ENCODE data around the gene LDB3. TPM values are rescaled to one million over a fixed set of nuclear protein-coding genes. Genes with fewer than 3 reads are reported as not detected.

The LDB3 gene
- total RNA-seq, 3 donors from 2014 or later (not counting 1 experiment from before 2014, with no cell fraction given) = 0.11 to 0.12 TPM; not detected in 1

GRCh38 chr10:86711513-86712316, 43.4 kb downstream of the LDB3 start:
- peak overlapping the region; percentile 85 for H3K4me3 Mint-ChIP-seq
- intact Hi-C loops (cut with micrococcal nuclease) = loop anchor here (1.0 kb wide), 2 partner anchors 45 to 188 kb away; partner anchors contain the start of gene BMPR1A
- no peaks in the 10 kb centered on the region for H3K36me3 Mint-ChIP-seq
- DNase-seq (peak; percentile 53 to 70), ATAC-seq (peak; percentile 44 to 51 (median 51))
- H3K9me3 Mint-ChIP-seq = no peaks in the 10 kb centered on the region
- Histone ChIP-seq H3K27ac (ENCODE audit: low read length) (peak overlapping the region; percentile 83), H3K27me3 (ENCODE audit: control insufficient read depth, insufficient read depth, low read length) (no peaks in the 10 kb centered on the region), H3K36me3 (ENCODE audit: control insufficient read depth, insufficient read depth, low read length) (no peaks in the 10 kb centered on the region), H3K4me1 (ENCODE audit: control insufficient read depth, insufficient read depth, low read length) (peaks cover 18% of the 10 kb centered on the region), H3K4me3 (ENCODE audit: low read length) (peak overlapping the region; percentile 50), H3K9me3 (ENCODE audit: control insufficient read depth, insufficient read depth, low read length) (no peaks in the 10 kb centered on the region)
- H3K27ac Mint-ChIP-seq = peak overlapping the region; percentile 68 to 93
- under 1% methylated on average over 82 of the region's 82 CpGs for WGBS (ENCODE audit: insufficient coverage)
- H3K4me1 Mint-ChIP-seq = peaks cover 21 to 29% of the 10 kb centered on the region in 2 donors
- no peaks in the 10 kb centered on the region for H3K27me3 Mint-ChIP-seq (ENCODE audit: low read depth in 2 of 2)
- TF ChIP-seq, protein P1, sequence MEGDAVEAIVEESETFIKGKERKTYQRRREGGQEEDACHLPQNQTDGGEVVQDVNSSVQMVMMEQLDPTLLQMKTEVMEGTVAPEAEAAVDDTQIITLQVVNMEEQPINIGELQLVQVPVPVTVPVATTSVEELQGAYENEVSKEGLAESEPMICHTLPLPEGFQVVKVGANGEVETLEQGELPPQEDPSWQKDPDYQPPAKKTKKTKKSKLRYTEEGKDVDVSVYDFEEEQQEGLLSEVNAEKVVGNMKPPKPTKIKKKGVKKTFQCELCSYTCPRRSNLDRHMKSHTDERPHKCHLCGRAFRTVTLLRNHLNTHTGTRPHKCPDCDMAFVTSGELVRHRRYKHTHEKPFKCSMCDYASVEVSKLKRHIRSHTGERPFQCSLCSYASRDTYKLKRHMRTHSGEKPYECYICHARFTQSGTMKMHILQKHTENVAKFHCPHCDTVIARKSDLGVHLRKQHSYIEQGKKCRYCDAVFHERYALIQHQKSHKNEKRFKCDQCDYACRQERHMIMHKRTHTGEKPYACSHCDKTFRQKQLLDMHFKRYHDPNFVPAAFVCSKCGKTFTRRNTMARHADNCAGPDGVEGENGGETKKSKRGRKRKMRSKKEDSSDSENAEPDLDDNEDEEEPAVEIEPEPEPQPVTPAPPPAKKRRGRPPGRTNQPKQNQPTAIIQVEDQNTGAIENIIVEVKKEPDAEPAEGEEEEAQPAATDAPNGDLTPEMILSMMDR (IDR thresholded peaks at IDR 0.05) = no peak

- WGBS (ENCODE audit: insufficient coverage) = 67% methylated on average over 8 of the region's 9 CpGs
- H3K4me1 Mint-ChIP-seq = peaks cover 18 to 25% of the 10 kb centered on the region in 2 donors
- H3K9me3 ChIP-seq (ENCODE audit: control insufficient read depth, insufficient read depth, low read length) = no peaks in the 10 kb centered on the region
- TF ChIP-seq, protein P1 (IDR thresholded peaks at IDR 0.05) = no peak
- H3K9me3 Mint-ChIP-seq = no peaks in the 10 kb centered on the region
- no peaks in the 10 kb centered on the region for H3K36me3 Mint-ChIP-seq
- H3K4me3 Mint-ChIP-seq = peak overlapping the region; percentile 85
- peak overlapping the region; percentile 57 for H3K27ac ChIP-seq (ENCODE audit: low read length)
- peaks cover 17% of the 10 kb centered on the region for H3K4me1 ChIP-seq (ENCODE audit: control insufficient read depth, insufficient read depth, low read length)
- H3K27ac Mint-ChIP-seq = peak overlapping the region; percentile 68 to 93
- no peaks in the 10 kb centered on the region for H3K27me3 ChIP-seq (ENCODE audit: control insufficient read depth, insufficient read depth, low read length)
- intact Hi-C loops (cut with micrococcal nuclease) = no loop called here
- H3K4me3 ChIP-seq (ENCODE audit: low read length) = peak overlapping the region; percentile 34
- no peaks in the 10 kb centered on the region for H3K36me3 ChIP-seq (ENCODE audit: control insufficient read depth, insufficient read depth, low read length)
- ATAC-seq (no peak), DNase-seq (no peak)
- no peaks in the 10 kb centered on the region for H3K27me3 Mint-ChIP-seq (ENCODE audit: low read depth in 2 of 2)
These were observed 44.0 kb downstream of the LDB3 start for GRCh38 chr10:86712317-86712707.

GRCh38 chr10:86715156-86715795, 47.0 kb downstream of the LDB3 start:
- Histone ChIP-seq H3K4me3 (ENCODE audit: low read length) (no peak overlapping the region), H3K27me3 (ENCODE audit: control insufficient read depth, insufficient read depth, low read length) (no peaks in the 10 kb centered on the region), H3K36me3 (ENCODE audit: control insufficient read depth, insufficient read depth, low read length) (no peaks in the 10 kb centered on the region), H3K27ac (ENCODE audit: low read length) (no peak overlapping the region), H3K4me1 (ENCODE audit: control insufficient read depth, insufficient read depth, low read length) (peaks cover 17% of the 10 kb centered on the region), H3K9me3 (ENCODE audit: control insufficient read depth, insufficient read depth, low read length) (no peaks in the 10 kb centered on the region)
- H3K4me3 Mint-ChIP-seq = no peak overlapping the region
- TF ChIP-seq, protein P1 (IDR thresholded peaks at IDR 0.05) = no peak
- no peaks in the 10 kb centered on the region for H3K9me3 Mint-ChIP-seq
- ATAC-seq (no peak), DNase-seq (no peak)
- 63% methylated on average over 6 of the region's 6 CpGs for WGBS (ENCODE audit: insufficient coverage)
- intact Hi-C loops (cut with micrococcal nuclease) = no loop called here
- no peak overlapping the region for H3K27ac Mint-ChIP-seq
- peaks cover 13 to 15% of the 10 kb centered on the region in 2 donors for H3K4me1 Mint-ChIP-seq
- peaks cover 0 to under 1% of the 10 kb centered on the region in 2 donors for H3K27me3 Mint-ChIP-seq (ENCODE audit: low read depth in 2 of 2)
- H3K36me3 Mint-ChIP-seq = no peaks in the 10 kb centered on the region

Measured in natural killer cell (primary cell).